ENCODE results near the gene DYNLL1.
A peak's percentile ranks its signal among the peaks of the same experiment; 100 is the strongest.
"Not testable (repeated sequence)": the region's sequence is repeated elsewhere in the genome, so short reads cannot be mapped to it uniquely, and the experiment has no call there.

DYNLL1 gene

GRCh38 chr12:120522568-120522967 lies 26.7 kb downstream of the DYNLL1 start:
- DNase-seq = no peak

GRCh38 chr12:120528861-120529525 lies 33.1 kb downstream of the DYNLL1 start, which contains the start of gene COQ5:
TSS of gene COQ5 (minus strand) at chr12:120529158. CDS start at chr12:120529141, 17 bp downstream.
- peak; percentile 87 for DNase-seq

- DNase-seq = peak; percentile 39
Measured at GRCh38 chr12:120529641-120530417, 33.9 kb downstream of the DYNLL1 start.

- DNase-seq = not testable (repeated sequence)
Measured at GRCh38 chr12:120530418-120530761, 34.5 kb downstream of the DYNLL1 start.

GRCh38 chr12:120532701-120533238 lies 36.9 kb downstream of the DYNLL1 start:
- DNase-seq = no peak

- peak; percentile 93 for DNase-seq
Measured at GRCh38 chr12:120534203-120534702, 38.3 kb downstream of the DYNLL1 start, which contains the start of gene RNF10. TSS of gene RNF10 (plus strand) at chr12:120534356. CDS start at chr12:120534812, 456 bp downstream.

- DNase-seq = peak; percentile 87
Measured at GRCh38 chr12:120534703-120535655, 39.1 kb downstream of the DYNLL1 start.

- DNase-seq = no peak
Measured at GRCh38 chr12:120536064-120536791, 40.3 kb downstream of the DYNLL1 start.

- DNase-seq = no peak
Measured at GRCh38 chr12:120537856-120538220, 41.9 kb downstream of the DYNLL1 start.

- no peak for DNase-seq
Measured at GRCh38 chr12:120538281-120539156, 42.6 kb downstream of the DYNLL1 start.

- no peak for DNase-seq
Measured at GRCh38 chr12:120539303-120539702, 43.4 kb downstream of the DYNLL1 start.

- DNase-seq = peak; percentile 98
Measured at GRCh38 chr12:120540445-120540844, 44.5 kb downstream of the DYNLL1 start.

GRCh38 chr12:120542166-120542565 lies 46.3 kb downstream of the DYNLL1 start:
- DNase-seq = no peak

GRCh38 chr12:120544691-120545090 lies 48.8 kb downstream of the DYNLL1 start:
- no peak for DNase-seq

- DNase-seq = no peak
Measured at GRCh38 chr12:120546050-120546386, 50.1 kb downstream of the DYNLL1 start.
